ENCODE results near the gene SLC8A1. TPM values are rescaled to one million over a fixed set of nuclear protein-coding genes. Genes with fewer than 3 reads are reported as not detected.
A peak's percentile ranks its signal among the peaks of the same experiment; 100 is the strongest.

Gene SLC8A1
- total RNA-seq, 1 experiment from 2014 or later, result 1.7 TPM

- no peaks in the 10 kb centered on the region for H3K23me2 ChIP-seq (ENCODE audit: insufficient read length, low read depth, low read length, poor library complexity, severe bottlenecking)
- H3K27me3 ChIP-seq (ENCODE audit: insufficient read depth, low read length), result no peaks in the 10 kb centered on the region
- no peak overlapping the region for H3K18ac ChIP-seq (ENCODE audit: insufficient read length, low read depth, low read length)
- Mint-ChIP-seq H3K36me3 (ENCODE audit: insufficient read depth in 1 of 3, low read depth in 3 of 3) (peaks cover 3 to 7% (median 3%) of the 10 kb centered on the region in 3 experiments; a peak in 6 of 7 replicates), H3K9me3 (peaks cover 0 to 4% of the 10 kb centered on the region in 2 experiments; a peak in 3 of 5 replicates), H3K4me1 (peaks cover 35 to 41% of the 10 kb centered on the region in 2 experiments), H3K27me3 (ENCODE audit: low read depth) (no peaks in the 10 kb centered on the region), H3K27ac (peak overlapping the region in 1 of 3 experiments; percentile 8; a peak in 1 of 7 replicates), H3K4me3 (no peak overlapping the region)
- no peak overlapping the region for H3K9ac ChIP-seq (ENCODE audit: extremely low read depth, insufficient read length, low read length)
- H4K91ac ChIP-seq (ENCODE audit: insufficient read length, low read depth, low read length), result no peak overlapping the region
- H2BK12ac ChIP-seq (ENCODE audit: insufficient read length, low read depth, low read length), result no peak overlapping the region
- H4K5ac ChIP-seq (ENCODE audit: insufficient read length, low read depth, low read length), result no peak overlapping the region
- H3K23ac ChIP-seq (ENCODE audit: insufficient read length, low read depth, low read length), result no peak overlapping the region
- H2AFZ ChIP-seq (ENCODE audit: low read length), result no peak overlapping the region
- H3K27ac ChIP-seq (ENCODE audit: insufficient read length, low read depth, low read length), result no peak overlapping the region
- H3K56ac ChIP-seq (ENCODE audit: insufficient read length, low read depth, low read length), result no peak overlapping the region
- H3K14ac ChIP-seq (ENCODE audit: insufficient read depth, low read length), result no peak overlapping the region
- H2AK5ac ChIP-seq (ENCODE audit: insufficient read length, low read length), result no peak overlapping the region
- no peak for DNase-seq
- WGBS (ENCODE audit: extremely low coverage, insufficient read length, low lambda C conversion rate), result no CpG with 5 or more reads among the region's 1 CpG
- H3K4ac ChIP-seq (ENCODE audit: low read depth, low read length), result no peak overlapping the region
- no peak overlapping the region for H2BK5ac ChIP-seq (ENCODE audit: insufficient read length, low read length)
- no peak overlapping the region for H2BK15ac ChIP-seq (ENCODE audit: low read depth, low read length)
- no peaks in the 10 kb centered on the region for H3K9me3 ChIP-seq (ENCODE audit: control insufficient read depth, low read depth, low read length)
- no peak overlapping the region for H2BK120ac ChIP-seq (ENCODE audit: low read depth, low read length, poor library complexity, severe bottlenecking)
- H3K4me2 ChIP-seq (ENCODE audit: insufficient read depth, insufficient read length, low read length), result no peak overlapping the region
- H3K4me1 ChIP-seq (ENCODE audit: insufficient read depth, low read length), result peaks cover 10% of the 10 kb centered on the region; the same call in 1 of the 2 replicates
- H3K79me1 ChIP-seq (ENCODE audit: insufficient read depth, low read depth, low read length, poor library complexity, severe bottlenecking), result no peaks in the 10 kb centered on the region
- TF ChIP-seq, protein P1, sequence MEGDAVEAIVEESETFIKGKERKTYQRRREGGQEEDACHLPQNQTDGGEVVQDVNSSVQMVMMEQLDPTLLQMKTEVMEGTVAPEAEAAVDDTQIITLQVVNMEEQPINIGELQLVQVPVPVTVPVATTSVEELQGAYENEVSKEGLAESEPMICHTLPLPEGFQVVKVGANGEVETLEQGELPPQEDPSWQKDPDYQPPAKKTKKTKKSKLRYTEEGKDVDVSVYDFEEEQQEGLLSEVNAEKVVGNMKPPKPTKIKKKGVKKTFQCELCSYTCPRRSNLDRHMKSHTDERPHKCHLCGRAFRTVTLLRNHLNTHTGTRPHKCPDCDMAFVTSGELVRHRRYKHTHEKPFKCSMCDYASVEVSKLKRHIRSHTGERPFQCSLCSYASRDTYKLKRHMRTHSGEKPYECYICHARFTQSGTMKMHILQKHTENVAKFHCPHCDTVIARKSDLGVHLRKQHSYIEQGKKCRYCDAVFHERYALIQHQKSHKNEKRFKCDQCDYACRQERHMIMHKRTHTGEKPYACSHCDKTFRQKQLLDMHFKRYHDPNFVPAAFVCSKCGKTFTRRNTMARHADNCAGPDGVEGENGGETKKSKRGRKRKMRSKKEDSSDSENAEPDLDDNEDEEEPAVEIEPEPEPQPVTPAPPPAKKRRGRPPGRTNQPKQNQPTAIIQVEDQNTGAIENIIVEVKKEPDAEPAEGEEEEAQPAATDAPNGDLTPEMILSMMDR (conservative IDR thresholded peaks at IDR 0.05), result no peak
- no peak overlapping the region for H4K8ac ChIP-seq (replicated peaks; ENCODE audit: insufficient read length, low read depth, low read length)
- H3K79me2 ChIP-seq (ENCODE audit: insufficient read depth, low read length), result no peaks in the 10 kb centered on the region
- no peak overlapping the region for H2BK20ac ChIP-seq (ENCODE audit: low read depth, low read length, poor library complexity, severe bottlenecking)
- H4K20me1 ChIP-seq (ENCODE audit: control insufficient read depth, insufficient read depth, insufficient read length), result no peaks in the 10 kb centered on the region
- no peak overlapping the region for H3T11ph ChIP-seq (ENCODE audit: low read length)
These were observed 243.4 kb downstream of the SLC8A1 start for GRCh38 chr2:40208463-40208862.

Measured in H9 (cell line).